Fibroblast of the conjunctiva (primary cell): Measurements from ENCODE around the gene PTGIR.
A peak's percentile ranks its signal among the peaks of the same experiment; 100 is the strongest.

ENCODE experiments used
- DNase-seq: peaks from one replicate; pipeline ENCODE4 v3.0.0-alpha.2; 2010; ENCODE audit warnings: low read depth

The PTGIR gene

DNA sequence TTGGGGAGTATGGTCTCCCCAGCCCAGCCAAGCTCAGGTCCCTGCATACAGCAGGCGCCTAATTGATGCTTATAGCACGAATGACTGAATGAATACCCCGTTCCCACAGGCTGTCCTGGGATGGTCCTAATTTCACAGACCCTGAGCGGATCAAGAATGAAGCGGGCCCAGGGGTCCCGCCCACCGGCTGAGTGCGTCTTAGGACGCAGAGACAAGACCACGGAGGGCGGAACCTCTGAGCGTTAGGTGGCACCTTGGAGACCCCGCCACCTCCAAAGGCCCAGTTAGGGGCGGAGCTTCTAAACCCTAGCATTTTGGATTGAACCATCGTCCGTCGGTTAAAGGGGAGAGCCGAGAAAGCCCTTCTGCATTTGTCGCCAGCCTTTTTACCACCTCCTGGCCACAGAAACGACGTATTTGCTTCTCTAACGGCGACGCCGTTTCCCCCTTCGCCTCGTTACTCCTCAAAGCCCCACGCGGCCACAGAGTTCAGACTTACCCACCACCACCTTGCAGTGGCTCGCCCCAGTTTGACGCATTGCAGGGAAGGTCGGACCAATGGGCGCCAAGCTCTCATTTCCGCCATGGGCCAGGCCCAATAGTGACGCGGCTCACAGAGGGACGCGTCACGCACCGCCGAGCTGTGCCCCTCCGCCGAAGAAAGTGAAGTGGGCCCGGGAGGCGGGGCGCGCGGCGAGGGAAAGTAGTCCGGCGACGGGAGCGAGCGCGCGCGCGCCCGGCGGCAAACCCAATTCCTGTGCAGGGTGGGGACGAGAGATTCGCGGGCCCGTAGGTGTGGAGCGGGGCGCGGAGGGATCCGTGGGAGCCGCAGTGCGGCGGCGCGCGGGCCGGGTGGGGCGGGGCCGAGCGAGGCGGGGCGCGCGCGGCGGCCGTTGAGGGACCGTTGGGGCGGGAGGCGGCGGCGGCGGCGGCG is 24.2 kb downstream of the PTGIR start:
- peak; percentile 93 for DNase-seq

DNA sequence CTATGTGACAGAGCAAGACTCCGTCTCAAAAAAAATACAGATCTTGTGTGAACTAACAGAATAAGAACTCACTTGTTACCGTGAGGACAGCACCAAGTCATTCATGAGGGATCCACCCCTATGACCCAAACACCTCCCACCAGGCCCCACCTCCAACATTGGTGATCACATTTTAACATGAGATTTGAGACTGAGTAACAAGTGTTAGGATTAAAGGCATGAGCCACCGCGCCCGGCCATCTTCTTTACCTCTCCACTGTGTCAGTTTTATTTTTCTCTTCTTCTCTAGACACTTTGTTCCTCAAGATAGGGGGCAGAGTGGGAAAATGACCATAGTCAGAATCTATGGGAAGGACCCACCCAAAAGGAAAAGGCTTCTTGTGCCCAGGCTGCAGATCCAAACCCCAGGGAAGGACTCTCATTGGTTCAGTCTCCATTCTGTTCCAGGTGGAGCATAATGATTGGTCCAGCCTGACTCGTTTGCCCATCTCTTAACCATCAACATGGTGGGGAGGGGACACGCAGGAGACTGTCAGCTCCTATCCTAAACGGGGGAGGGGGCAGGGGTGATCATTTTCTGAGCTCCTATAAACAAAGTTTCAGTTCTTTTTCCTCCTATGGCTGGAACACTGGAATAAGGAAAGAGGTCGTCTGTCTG is 25.0 kb downstream of the PTGIR start:
- no peak for DNase-seq

- DNase-seq = no peak
Measured at GRCh38 chr19:46598372-46598917, 26.4 kb downstream of the PTGIR start.

- DNase-seq = no peak
Measured at GRCh38 chr19:46596008-46596407, 28.9 kb downstream of the PTGIR start.

DNA sequence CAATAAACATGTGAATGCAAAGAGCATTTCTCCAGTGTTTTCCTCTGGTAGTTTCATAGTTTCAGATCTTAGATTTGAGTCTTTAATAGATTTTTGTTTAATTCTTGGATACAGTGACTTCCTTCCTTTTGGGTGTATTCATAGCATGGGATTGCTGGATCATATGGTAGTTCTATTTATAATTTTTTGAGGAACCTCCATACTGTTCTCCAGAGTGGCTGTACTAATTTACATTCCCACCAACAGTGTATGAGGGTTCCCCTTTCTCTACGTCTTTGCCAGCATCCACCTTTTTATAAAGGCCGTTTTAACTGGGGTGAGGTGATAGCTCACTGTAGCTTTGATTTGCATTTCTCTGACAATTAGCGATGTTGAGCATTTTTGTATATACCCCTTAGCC is 33.0 kb downstream of the PTGIR start:
- DNase-seq = no peak

DNA sequence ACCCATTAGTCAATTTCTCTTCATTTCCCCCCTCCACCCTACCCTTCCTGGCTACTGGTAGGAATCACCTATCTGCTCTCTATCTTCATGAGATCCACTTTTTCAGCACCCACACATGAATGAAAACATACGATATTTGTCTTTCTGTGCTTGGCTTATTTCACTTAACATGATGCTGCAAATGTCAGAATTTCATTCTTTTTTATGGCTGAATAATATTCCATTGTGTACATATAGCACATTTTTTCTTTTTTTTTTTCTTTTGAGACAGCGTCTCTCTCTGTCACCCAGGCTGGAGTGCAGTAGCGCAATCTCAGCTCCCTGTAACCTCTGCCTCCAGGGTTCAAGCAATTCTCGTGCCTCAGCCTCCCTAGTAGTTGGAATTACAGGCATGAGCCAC is 33.6 kb downstream of the PTGIR start:
- DNase-seq = no peak

GRCh38 chr19:46587861-46588260 is 37.0 kb downstream of the PTGIR start:
- DNase-seq = no peak

- DNase-seq = no peak
Measured at GRCh38 chr19:46586294-46586693, 38.6 kb downstream of the PTGIR start.

DNA sequence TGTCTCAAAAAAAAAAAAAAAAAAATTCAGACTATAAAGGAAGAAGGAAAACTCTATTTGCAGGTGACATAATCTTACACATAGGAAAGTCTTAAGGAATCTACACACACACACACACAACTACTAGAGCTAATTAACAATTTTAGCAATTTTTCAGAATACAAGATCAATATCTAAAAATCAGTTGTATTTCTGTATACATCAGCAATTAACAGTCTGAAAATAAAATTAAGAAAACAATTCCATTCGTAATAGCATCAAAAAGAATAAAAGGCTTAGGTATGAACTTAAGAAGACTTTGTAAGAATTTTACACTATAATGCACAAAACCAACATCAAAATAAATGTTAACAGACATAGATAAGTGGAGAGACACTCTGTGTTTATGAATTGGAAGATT is 39.4 kb downstream of the PTGIR start:
- no peak for DNase-seq

- no peak for DNase-seq
Measured at GRCh38 chr19:46580247-46580646, 44.6 kb downstream of the PTGIR start.

DNA sequence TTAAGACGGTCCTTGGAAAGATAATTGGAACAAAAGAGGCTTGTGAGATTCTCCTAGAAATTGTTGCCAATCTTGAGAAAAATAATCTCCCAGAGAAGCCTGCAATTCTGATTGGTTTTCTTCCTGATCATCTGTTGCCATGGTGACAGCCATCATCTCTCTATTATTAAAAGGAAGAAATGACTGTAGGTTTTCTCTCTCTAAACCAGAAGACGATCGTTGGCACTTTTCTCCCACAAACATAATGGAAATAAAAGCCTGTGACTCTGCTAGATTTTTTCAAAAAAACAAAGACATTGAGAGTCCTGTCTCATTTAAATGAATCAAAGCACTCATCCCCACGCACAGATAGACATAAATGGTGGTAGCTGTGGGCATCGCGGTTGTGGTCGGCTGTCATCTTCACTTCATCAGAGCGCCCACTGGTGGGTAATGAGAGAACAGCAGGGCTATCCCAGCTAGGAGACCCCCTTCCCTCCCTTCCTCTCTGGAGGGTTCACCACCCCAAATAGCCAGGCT is 45.5 kb downstream of the PTGIR start:
- DNase-seq = no peak

DNA sequence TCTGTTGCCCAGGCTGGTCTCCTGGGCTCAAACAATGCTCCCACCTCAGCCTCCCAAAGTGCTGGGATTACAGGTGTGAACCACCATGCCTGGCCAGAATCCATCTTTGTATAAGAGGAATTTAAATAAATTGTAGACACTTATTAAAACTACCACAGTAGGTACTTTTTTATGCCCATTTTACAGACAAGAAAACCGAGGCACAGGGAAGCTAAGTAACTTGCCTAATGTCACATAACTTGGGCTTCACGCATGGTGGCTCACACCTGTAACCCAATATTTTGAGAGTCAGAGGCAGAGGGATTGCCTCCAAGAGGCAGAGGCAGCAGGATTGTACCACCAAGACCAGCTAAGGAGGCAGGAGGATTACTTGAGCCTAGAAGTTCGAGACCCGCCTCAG is 46.4 kb downstream of the PTGIR start:
- no peak for DNase-seq

- DNase-seq = no peak
Measured at GRCh38 chr19:46574533-46574932, 50.4 kb downstream of the PTGIR start.

GRCh38 chr19:46573679-46574498 is 51.0 kb downstream of the PTGIR start:
- DNase-seq = no peak

DNA sequence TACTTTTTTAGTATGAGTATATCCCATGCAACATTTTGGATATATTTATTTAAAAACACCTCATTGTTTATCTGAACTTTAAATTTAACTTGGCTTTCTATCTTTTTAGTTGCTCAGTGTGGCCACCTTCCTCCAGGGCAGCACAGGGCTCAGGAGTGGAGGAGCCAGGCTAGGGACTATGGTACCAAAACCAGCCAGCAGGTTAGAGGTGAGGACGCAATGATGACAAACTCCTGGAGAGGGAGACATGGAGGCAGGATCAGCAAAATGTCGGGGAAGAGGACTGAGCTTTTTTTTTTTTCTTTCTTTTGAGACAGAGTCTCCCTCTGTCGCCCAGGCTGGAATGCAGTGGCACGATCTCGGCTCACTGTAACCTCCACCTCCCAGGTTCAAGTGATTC is 53.4 kb downstream of the PTGIR start:
- DNase-seq = no peak
